HepG2 (cell line): Measurements from ENCODE around the gene CNR2. TPM values are rescaled to one million over a fixed set of nuclear protein-coding genes. Genes with fewer than 3 reads are reported as not detected.

ENCODE experiments used
- BORCS8-MEF2B ChIP-seq: sonication (generic); formaldehyde crosslinking; IDR thresholded peaks from 2 replicates; pipeline ENCODE4 v1.8.0; 2022; ENCODE audit warnings: mild to moderate bottlenecking, missing genetic modification reagents
- GLI4 ChIP-seq: sonication (generic); formaldehyde crosslinking; IDR thresholded peaks from 2 replicates; pipeline ENCODE4 v1.5.1; 2020; ENCODE audit warnings: missing genetic modification reagents, mild to moderate bottlenecking, moderate library complexity, borderline replicate concordance
- IRX3 ChIP-seq: sonication (generic); formaldehyde crosslinking; IDR thresholded peaks from 2 replicates; pipeline ENCODE4 v1.8.1; 2023; ENCODE audit warnings: mild to moderate bottlenecking, low read depth, missing genetic modification reagents, borderline replicate concordance
- NR3C1 ChIP-seq: sonication (generic); formaldehyde crosslinking; IDR thresholded peaks from 2 replicates; pipeline ENCODE4 v1.4.0; 2020; ENCODE audit warnings: missing genetic modification reagents
- PCBP2 ChIP-seq: fragments of 200-400 bp; formaldehyde crosslinking; optimal IDR thresholded peaks from 2 replicates; pipeline ENCODE3; 2018; ENCODE audit warnings: low read length, low read depth; ENCODE audit not compliant: poor library complexity, severe bottlenecking
- ZNF609 ChIP-seq: sonication (generic); formaldehyde crosslinking; IDR thresholded peaks from 2 replicates; pipeline ENCODE4 v1.4.0; 2020; ENCODE audit warnings: mild to moderate bottlenecking, missing genetic modification reagents, borderline replicate concordance
- ZNF646 ChIP-seq: sonication (generic); formaldehyde crosslinking; IDR thresholded peaks from 2 replicates; pipeline ENCODE4 v1.9.0; 2021; ENCODE audit warnings: mild to moderate bottlenecking, missing genetic modification reagents
- ZNF687 ChIP-seq: sonication (generic); formaldehyde crosslinking; IDR thresholded peaks from 2 replicates; pipeline ENCODE4 v1.5.1; 2020; ENCODE audit warnings: mild to moderate bottlenecking, missing genetic modification reagents, moderate library complexity
- polyA plus RNA-seq, 8 experiments: library from polyadenylated mRNA; depleted of rRNA in 3 of 8; stranded (reverse) in 7 of 8; unstranded in 1 of 8; fragments of >200 nt; fragmentation: Illumina TruSeq in 4 of 8; extraction: Trizol in 4 of 8; gene quantifications; 2 replicates each; pipeline versions ENCODE4 v1.2.1 to v1.2.3, GENCODE V29; 2011 to 2016; ENCODE audit warnings: low read depth in 4 of 8, missing spikeins in 1 of 8, mixed read lengths in 1 of 8; ENCODE audit not compliant: insufficient read depth in 1 of 8
- total RNA-seq, 5 experiments: library from RNA; depleted of rRNA; stranded (reverse); fragments of >200 nt; fragmentation: Illumina TruSeq; extraction: Trizol; gene quantifications; 2 replicates each; pipeline ENCODE4 v1.2.3, GENCODE V29; 2016; ENCODE audit warnings: low read depth in 1 of 5

Gene CNR2
- total and polyA plus RNA-seq, 2 of the 13 experiments (the other 11 are each of a cell fraction or from before 2014, with no cell fraction given), result not detected

GRCh38 chr1:23867895-23868556 lies 45.1 kb downstream of the CNR2 start, which contains the start of gene FUCA1 (continued):
- TF ChIP-seq ZNF609 (CRISPR knock-in tag) (no peak), GLI4 (CRISPR knock-in tag) (peak; percentile 59; the same call in 1 of the 2 replicates), IRX3 (CRISPR knock-in tag) (no peak; the same call in 1 of the 2 replicates), PCBP2 (no peak), ZNF646 (CRISPR knock-in tag) (no peak), ZNF687 (CRISPR knock-in tag) (peak; percentile 94), NR3C1 (CRISPR knock-in tag) (no peak), BORCS8-MEF2B (CRISPR knock-in tag) (peak; percentile 33; the same call in 1 of the 2 replicates)
